Coronary artery (tissue), 2 donors: ENCODE results near the gene HTT.
A peak's percentile ranks its signal among the peaks of the same experiment; 100 is the strongest.

Experiments used
- DNase-seq: peaks from one replicate; pipeline ENCODE4 v3.0.0-alpha.2; 2017; ENCODE audit warnings: low spot score
- H3K27ac ChIP-seq, 2 donors: fragments of 200-600 bp; sonication (generic); one replicate each; pipeline ENCODE4 v1.5.1; 2016 to 2019
- H3K4me3 ChIP-seq: fragments of 200-600 bp; sonication (generic); 2 replicates; pipeline ENCODE4 v1.5.1; 2016; ENCODE audit warnings: mild to moderate bottlenecking, moderate library complexity
- CTCF ChIP-seq: fragments of 200-600 bp; sonication (generic); IDR thresholded peaks from one replicate; pipeline ENCODE4 v1.5.1; 2019; ENCODE audit warnings: antibody characterized with exemption

Gene HTT

GRCh38 chr4:3287972-3288570, 213.6 kb downstream of the HTT start:
- DNase-seq = peak; percentile 65
- TF ChIP-seq CTCF = no peak
- no peak overlapping the region for H3K4me3 ChIP-seq

GRCh38 chr4:3288571-3289094, 214.2 kb downstream of the HTT start:
- Histone ChIP-seq H3K4me3 (no peak overlapping the region), H3K27ac (no peak overlapping the region)
- TF ChIP-seq CTCF = no peak
- DNase-seq = peak; percentile 65

More at GRCh38 chr4:3287972-3288570, 213.6 kb downstream of the HTT start:
- no peak overlapping the region for H3K27ac ChIP-seq

GRCh38 chr4:3290476-3290875, 216.0 kb downstream of the HTT start:
- Histone ChIP-seq H3K27ac (no peak overlapping the region), H3K4me3 (no peak overlapping the region)
- TF ChIP-seq CTCF = no peak
- peak; percentile 59 for DNase-seq

GRCh38 chr4:3290889-3291321, 216.4 kb downstream of the HTT start:
- H3K4me3 ChIP-seq = no peak overlapping the region
- TF ChIP-seq CTCF = no peak
- no peak overlapping the region for H3K27ac ChIP-seq
- peak; percentile 71 for DNase-seq

- DNase-seq = no peak
- TF ChIP-seq CTCF = no peak
- peak overlapping the region; percentile 92 for H3K4me3 ChIP-seq
- H3K27ac ChIP-seq = peak overlapping the region; percentile 96 to 98
Observed at GRCh38 chr4:3291411-3291968, 217.0 kb downstream of the HTT start.

GRCh38 chr4:3291969-3292570, 217.6 kb downstream of the HTT start:
- peak overlapping the region; percentile 92 for H3K4me3 ChIP-seq
- peak; percentile 84 for DNase-seq
- H3K27ac ChIP-seq = peak overlapping the region; percentile 96 to 98
- no peak for TF ChIP-seq CTCF
